Measurements from ENCODE around the gene PCBP3.
A peak's percentile ranks its signal among the peaks of the same experiment; 100 is the strongest.
"Not testable (repeated sequence)": the region's sequence is repeated elsewhere in the genome, so short reads cannot be mapped to it uniquely, and the experiment has no call there.

Gene PCBP3

GRCh38 chr21:45809421-45809820, 165.9 kb downstream of the PCBP3 start:
- DNase-seq (ENCODE audit: low read depth): no peak

GRCh38 chr21:45811136-45811535, 167.6 kb downstream of the PCBP3 start:
- DNase-seq (ENCODE audit: low read depth): no peak

- DNase-seq (ENCODE audit: low read depth): not testable (repeated sequence)
Observed at GRCh38 chr21:45814210-45814940, 170.8 kb downstream of the PCBP3 start.

GRCh38 chr21:45815781-45816180, 172.3 kb downstream of the PCBP3 start:
- not testable (repeated sequence) for DNase-seq (ENCODE audit: low read depth)

GRCh38 chr21:45816794-45817193, 173.3 kb downstream of the PCBP3 start:
- no peak for DNase-seq (ENCODE audit: low read depth)

GRCh38 chr21:45817345-45817744, 173.8 kb downstream of the PCBP3 start:
- no peak for DNase-seq (ENCODE audit: low read depth)

GRCh38 chr21:45818276-45818903, 174.9 kb downstream of the PCBP3 start:
- peak; percentile 82 for DNase-seq (ENCODE audit: low read depth)

- peak; percentile 86 for DNase-seq (ENCODE audit: low read depth)
Observed at GRCh38 chr21:45818904-45819285, 175.4 kb downstream of the PCBP3 start.

- no peak for DNase-seq (ENCODE audit: low read depth)
Observed at GRCh38 chr21:45819478-45820170, 176.1 kb downstream of the PCBP3 start.

GRCh38 chr21:45820171-45821091, 176.9 kb downstream of the PCBP3 start:
- DNase-seq (ENCODE audit: low read depth): peak; percentile 90

GRCh38 chr21:45821315-45821962, 177.9 kb downstream of the PCBP3 start:
- no peak for DNase-seq (ENCODE audit: low read depth)

GRCh38 chr21:45821998-45822397, 178.5 kb downstream of the PCBP3 start:
- DNase-seq (ENCODE audit: low read depth): no peak

- DNase-seq (ENCODE audit: low read depth): no peak
Observed at GRCh38 chr21:45822429-45823099, 179.0 kb downstream of the PCBP3 start.

- no peak for DNase-seq (ENCODE audit: low read depth)
Observed at GRCh38 chr21:45823100-45823681, 179.7 kb downstream of the PCBP3 start.

GRCh38 chr21:45824546-45825215, 181.2 kb downstream of the PCBP3 start:
- no peak for DNase-seq (ENCODE audit: low read depth)

GRCh38 chr21:45825219-45825618, 181.7 kb downstream of the PCBP3 start:
- DNase-seq (ENCODE audit: low read depth): no peak

GRCh38 chr21:45826676-45827301, 183.3 kb downstream of the PCBP3 start:
- DNase-seq (ENCODE audit: low read depth): no peak

- DNase-seq (ENCODE audit: low read depth): no peak
Observed at GRCh38 chr21:45827302-45827692, 183.8 kb downstream of the PCBP3 start.

- no peak for DNase-seq (ENCODE audit: low read depth)
Observed at GRCh38 chr21:45827881-45828579, 184.5 kb downstream of the PCBP3 start.

Measured in ELR (cell line).